GM12878 (cell line): ENCODE results near the gene SCNN1G. TPM values are rescaled to one million over a fixed set of nuclear protein-coding genes. Genes with fewer than 3 reads are reported as not detected.

Experiments
- ATAC-seq: fragments of 200-7000 bp; cut with Tn5 transposase; 3 replicates; pipeline ENCODE4 v1.9.1; 2020; ENCODE audit warnings: mild to moderate bottlenecking, moderate library complexity
- BruUV-seq: library from RNA; stranded (reverse); fragments of 400-500 nt; replicated peaks from 2 replicates; lab custom pipeline; 2021; lab: Mats Ljungman, UMichigan
- CTCF ChIA-PET: fragments of 300-600 bp; sonication (Branson Sonifier 250); formaldehyde crosslinking; extraction: SDS; loops from one replicate; lab custom pipeline; 2021; ENCODE audit warnings: inconsistent platforms; lab: Yijun Ruan, JAX
- POLR2A ChIA-PET: fragments of 350-600 bp; formaldehyde crosslinking; extraction: SDS; loops from one replicate; lab custom pipeline; 2021; ENCODE audit warnings: inconsistent platforms; lab: Charles Lee
- RAD21 ChIA-PET: fragments of 300-600 bp; sonication (Branson Sonifier 250); formaldehyde crosslinking; loops from one replicate; lab custom pipeline; 2023; ENCODE audit warnings: antibody characterized with exemption; ENCODE audit not compliant: unreplicated experiment; lab: Charles Lee
- SMC1A ChIA-PET: fragments of 300-600 bp; sonication (Branson Sonifier 250); formaldehyde crosslinking; loops from one replicate; lab custom pipeline; 2023; ENCODE audit not compliant: unreplicated experiment, uncharacterized antibody; lab: Charles Lee
- DNase-seq: peaks from one replicate; pipeline ENCODE4 v3.0.0-alpha.2; 2011; ENCODE audit warnings: low read depth, low spot score
- FAIRE-seq: peaks from 3 replicates; lab custom pipeline; 2011; peaks lifted over from hg19 to GRCh38; lab: Jason Lieb, UNC
- H2AFZ ChIP-seq: 2 replicates; pipeline ENCODE4 v1.6.0; 2011; ENCODE audit warnings: low read depth, low read length, control low read depth; ENCODE audit not compliant: control insufficient read depth
- H3K27ac ChIP-seq: 2 replicates; pipeline ENCODE4 v1.5.1; 2011; ENCODE audit warnings: control low read depth; ENCODE audit not compliant: control insufficient read depth, insufficient read depth
- H3K27me3 ChIP-seq, 2 experiments: replicated peaks in 1 of 2; 2 replicates each; pipeline versions ENCODE4 v1.6.0 to v1.6.1; 2011; ENCODE audit warnings: low read length in 1 of 2; ENCODE audit not compliant: control insufficient read depth in 2 of 2, insufficient read depth in 2 of 2
- H3K36me3 ChIP-seq, 2 experiments: 2 replicates each; pipeline ENCODE4 v1.5.1; 2011; ENCODE audit warnings: low read length in 1 of 2; ENCODE audit not compliant: control insufficient read depth in 2 of 2, insufficient read depth in 2 of 2
- H3K4me1 ChIP-seq: 2 replicates; pipeline ENCODE4 v1.6.1; 2011; ENCODE audit warnings: mild to moderate bottlenecking, low read length, moderate library complexity, mixed read lengths; ENCODE audit not compliant: control insufficient read depth, insufficient read depth
- H3K4me2 ChIP-seq: 2 replicates; pipeline ENCODE4 v1.6.0; 2011; ENCODE audit warnings: control low read depth; ENCODE audit not compliant: control insufficient read depth, insufficient read depth
- H3K4me3 ChIP-seq: fragments of 200-600 bp; sonication (generic); 2 replicates; pipeline ENCODE4 v1.5.1; 2016
- H3K79me2 ChIP-seq: 2 replicates; pipeline ENCODE4 v1.6.0; 2011; ENCODE audit warnings: low read length; ENCODE audit not compliant: control insufficient read depth, insufficient read depth
- H3K9ac ChIP-seq: 2 replicates; pipeline ENCODE4 v1.8.0; 2011; ENCODE audit warnings: low read length, control low read depth, mixed read lengths; ENCODE audit not compliant: control insufficient read depth, insufficient read depth
- H3K9me3 ChIP-seq: replicated peaks from 3 replicates; pipeline ENCODE4 v1.5.1; 2011; ENCODE audit warnings: mild to moderate bottlenecking, low read length; ENCODE audit not compliant: control insufficient read depth, insufficient read depth
- H4K20me1 ChIP-seq: 2 replicates; pipeline ENCODE4 v1.6.0; 2011; ENCODE audit not compliant: control insufficient read depth, insufficient read depth
- EP300 ChIP-seq, 2 experiments: fragments of 150-350 bp in 1 of 2; IDR thresholded peaks; 2 replicates each; pipeline ENCODE4 v1.6.1; 2011 to 2012; ENCODE audit warnings: low read depth in 2 of 2, low read length in 2 of 2, borderline replicate concordance in 1 of 2, improper control_type of control experiment in 1 of 2, inconsistent platforms in 1 of 2; ENCODE audit not compliant: control insufficient read depth in 1 of 2
- NFYB ChIP-seq: IDR thresholded peaks from 2 replicates; pipeline ENCODE4 v1.6.1; 2011; ENCODE audit warnings: low read depth, mild to moderate bottlenecking, low read length, improper control_type of control experiment, moderate library complexity; ENCODE audit not compliant: insufficient read depth
- TCF3 ChIP-seq: IDR thresholded peaks from 2 replicates; pipeline ENCODE4 v1.6.1; 2012; ENCODE audit warnings: low read depth, mild to moderate bottlenecking, low read length, borderline replicate concordance; ENCODE audit not compliant: insufficient read depth
- WRNIP1 ChIP-seq: IDR thresholded peaks from 2 replicates; pipeline ENCODE4 v1.6.1; 2011; ENCODE audit warnings: low read depth, low read length, improper control_type of control experiment, borderline replicate concordance
- YY1 ChIP-seq: IDR thresholded peaks from 2 replicates; pipeline ENCODE4 v1.6.1; 2011; ENCODE audit warnings: low read depth, mild to moderate bottlenecking, low read length
- WGBS: methylation state at CpG from one replicate; pipeline ENCODE4 v1.1.6; 2016; ENCODE audit warnings: low lambda C conversion rate; ENCODE audit not compliant: insufficient replicate concordance, insufficient coverage; ENCODE audit errors: missing lambda C conversion rate; 5-methylcytosine and 5-hydroxymethylcytosine counted together
- in situ Hi-C: fragments of 300-500 bp; cut with MboI; formaldehyde crosslinking; loops from 9 replicates; pipeline ENCODE4 v1.14.3; 2018; ENCODE audit warnings: mixed read lengths
- intact Hi-C: fragments of 100-400 bp; cut with micrococcal nuclease; formaldehyde crosslinking; loops from one replicate; pipeline ENCODE4 v1.14.2; 2022; ENCODE audit not compliant: unreplicated experiment
- polyA plus RNA-seq, 11 experiments: library from polyadenylated mRNA; depleted of rRNA in 4 of 11; unstranded in 6 of 11; stranded (reverse) in 5 of 11; fragments of >200 nt; fragmentation: Nextera tagmentation in 4 of 11; fragmentation: Illumina TruSeq in 1 of 11; extraction: Ambion mirVana in 4 of 11; extraction: Trizol in 1 of 11; gene quantifications; 1 replicate in 1 of 11; 2 replicates in 10 of 11; pipeline versions ENCODE4 v1.2.1 to v1.2.3, GENCODE V29; 2011 to 2016; ENCODE audit warnings: inconsistent platforms in 2 of 11, missing spikeins in 2 of 11, low read depth in 1 of 11
- total RNA-seq, 4 experiments: library from RNA; depleted of rRNA in 3 of 4; stranded (reverse); fragments of >200 nt in 3 of 4; fragmentation: Illumina TruSeq in 1 of 4; extraction: Trizol in 1 of 4; gene quantifications; 2 replicates each; pipeline versions ENCODE4 v1.2.1 to v1.2.3, GENCODE V29; 2013 to 2021
- TF ChIP-seq, protein P1 (sequence below), 3 experiments: IDR thresholded peaks in 2 of 3; conservative IDR thresholded peaks in 1 of 3; 2 replicates each; pipeline ENCODE4 v1.5.1; 2011; ENCODE audit warnings: low read depth in 3 of 3, low read length in 3 of 3, mild to moderate bottlenecking in 3 of 3, control low read depth in 2 of 3, moderate library complexity in 2 of 3, inconsistent platforms in 1 of 3, mixed read lengths in 1 of 3; ENCODE audit not compliant: control insufficient read depth in 2 of 3, insufficient read depth in 1 of 3; ENCODE audit errors: extremely low read depth in 1 of 3

SCNN1G gene
- total and polyA plus RNA-seq, 10 of the 15 experiments (the other 5 are each of a cell fraction or from before 2014, with no cell fraction given), result 0.04 to 0.86 (median 0.08) TPM; not detected in 5

DNA sequence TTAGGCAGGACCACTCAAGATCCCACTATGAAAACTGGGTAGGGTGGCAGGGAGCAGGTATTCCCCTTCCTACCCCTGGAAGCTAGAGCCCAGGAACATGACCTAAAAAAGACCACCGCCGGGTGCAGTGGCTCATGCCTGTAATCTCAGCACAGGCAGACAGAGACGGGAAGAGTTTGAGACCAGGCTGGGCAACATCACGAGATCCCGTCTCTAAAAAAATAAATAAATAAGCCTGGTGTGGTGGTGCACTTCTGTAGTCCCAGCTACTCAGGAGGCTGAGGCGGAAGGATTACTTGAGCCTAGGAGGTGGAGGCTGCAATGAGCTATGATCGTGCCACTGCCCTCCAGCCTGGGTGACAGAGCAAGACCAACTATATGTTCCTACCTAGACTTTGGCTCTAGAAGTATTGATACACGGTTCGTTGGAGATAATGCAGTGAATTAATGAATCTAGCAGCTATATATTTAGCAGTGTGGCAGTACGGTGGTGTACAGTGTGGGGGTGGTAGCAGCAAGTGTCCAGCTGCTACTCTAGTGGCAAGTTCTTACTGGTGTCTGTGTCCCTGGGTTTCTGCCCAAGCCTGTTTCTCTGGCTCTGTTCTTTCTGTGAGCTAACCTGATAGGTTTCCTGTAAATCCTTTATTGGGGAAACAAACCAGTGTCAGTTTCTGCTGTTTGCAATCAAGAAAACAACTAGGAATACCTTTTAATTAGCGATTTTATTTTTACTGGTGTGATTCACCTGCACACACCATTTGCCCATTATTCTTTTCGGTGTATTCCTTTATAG is 30.0 kb upstream of the SCNN1G start:
- H3K4me2 ChIP-seq, result no peak overlapping the region
- TF ChIP-seq WRNIP1 (no peak), TCF3 (no peak), EP300 (IDR thresholded peaks at IDR 0.05; ENCODE audit: borderline replicate concordance in 1 of 2, control insufficient read depth in 1 of 2, low read depth in 2 of 2, low read length in 2 of 2) (no peak), YY1 (no peak)
- BruUV-seq, result no TSS peak
- H3K27ac ChIP-seq, result no peak overlapping the region
- CTCF ChIA-PET, result interaction anchor here (0.7 to 4.9 kb wide), 2 partner anchors 282 to 1156 kb away, joined by 3 to 20 read pairs; no protein-coding TSS in a partner anchor
- H3K4me3 ChIP-seq, result no peak overlapping the region
- no peaks in the 10 kb centered on the region for H3K36me3 ChIP-seq
- no peaks in the 10 kb centered on the region; the same call in 1 of the 2 replicates for H3K4me1 ChIP-seq
- DNase-seq (no peak), ATAC-seq (no peak), FAIRE-seq (no peak)
- 62% methylated on average over 12 of the region's 12 CpGs for WGBS
- H4K20me1 ChIP-seq, result no peaks in the 10 kb centered on the region
- in situ Hi-C loops (no loop called here), intact Hi-C loops (no loop called here)
- H3K27me3 ChIP-seq, result no peaks in the 10 kb centered on the region
- RAD21 ChIA-PET, result no interaction called here
- no peaks in the 10 kb centered on the region for H3K9me3 ChIP-seq
- peaks cover 8% of the 10 kb centered on the region for H3K79me2 ChIP-seq
- POLR2A ChIA-PET, result interaction anchor here (0.6 kb wide), 1 partner anchor 197 kb away, joined by 3 read pairs; no protein-coding TSS in a partner anchor
- SMC1A ChIA-PET, result interaction anchor here (0.7 to 1.2 kb wide), 3 partner anchors 157 to 467 kb away, joined by 3 read pairs; no protein-coding TSS in a partner anchor
- no peak overlapping the region for H3K9ac ChIP-seq
- H2AFZ ChIP-seq, result no peak overlapping the region

DNA sequence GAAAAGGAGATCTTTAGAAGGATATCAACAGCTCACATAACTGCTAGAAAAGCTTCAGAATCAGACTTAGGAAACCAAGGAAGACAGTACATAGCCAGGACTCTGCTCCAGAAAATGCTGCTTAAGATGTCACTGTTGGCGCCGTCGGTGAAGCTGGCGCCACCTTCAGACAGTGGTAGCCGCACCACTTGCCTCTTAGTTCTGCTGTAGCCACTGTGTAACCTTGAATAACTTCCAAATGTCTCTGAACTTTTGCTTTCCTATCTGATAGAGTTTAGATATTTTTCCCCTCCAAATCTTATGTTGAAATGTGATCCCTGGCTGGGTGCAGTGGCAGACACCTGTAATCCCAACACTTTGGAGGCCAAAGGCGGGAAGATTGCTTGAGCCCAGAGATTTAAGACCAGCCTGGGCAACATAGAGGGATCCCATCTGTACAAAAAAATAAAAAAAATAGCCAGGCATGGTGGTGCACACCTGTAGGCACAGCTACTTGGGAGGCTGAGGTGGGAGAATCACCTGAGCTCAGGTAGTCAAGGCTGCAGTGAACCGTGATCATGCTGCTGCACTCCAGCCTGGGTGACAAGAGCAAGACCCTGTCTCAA is 27.0 kb upstream of the SCNN1G start:
- no peak overlapping the region for H3K27ac ChIP-seq
- RAD21 ChIA-PET, result no interaction called here
- TF ChIP-seq, protein P1, sequence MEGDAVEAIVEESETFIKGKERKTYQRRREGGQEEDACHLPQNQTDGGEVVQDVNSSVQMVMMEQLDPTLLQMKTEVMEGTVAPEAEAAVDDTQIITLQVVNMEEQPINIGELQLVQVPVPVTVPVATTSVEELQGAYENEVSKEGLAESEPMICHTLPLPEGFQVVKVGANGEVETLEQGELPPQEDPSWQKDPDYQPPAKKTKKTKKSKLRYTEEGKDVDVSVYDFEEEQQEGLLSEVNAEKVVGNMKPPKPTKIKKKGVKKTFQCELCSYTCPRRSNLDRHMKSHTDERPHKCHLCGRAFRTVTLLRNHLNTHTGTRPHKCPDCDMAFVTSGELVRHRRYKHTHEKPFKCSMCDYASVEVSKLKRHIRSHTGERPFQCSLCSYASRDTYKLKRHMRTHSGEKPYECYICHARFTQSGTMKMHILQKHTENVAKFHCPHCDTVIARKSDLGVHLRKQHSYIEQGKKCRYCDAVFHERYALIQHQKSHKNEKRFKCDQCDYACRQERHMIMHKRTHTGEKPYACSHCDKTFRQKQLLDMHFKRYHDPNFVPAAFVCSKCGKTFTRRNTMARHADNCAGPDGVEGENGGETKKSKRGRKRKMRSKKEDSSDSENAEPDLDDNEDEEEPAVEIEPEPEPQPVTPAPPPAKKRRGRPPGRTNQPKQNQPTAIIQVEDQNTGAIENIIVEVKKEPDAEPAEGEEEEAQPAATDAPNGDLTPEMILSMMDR (IDR thresholded peaks at IDR 0.05 in 2 of 3, conservative IDR thresholded peaks at IDR 0.05 in 1 of 3; ENCODE audit: control insufficient read depth in 2 of 3, extremely low read depth in 1 of 3, insufficient read depth in 1 of 3, low read depth in 3 of 3, low read length in 3 of 3), result peak; percentile 37 to 52 (median 45); a peak in 5 of 6 replicates
- TF ChIP-seq NFYB, result no peak
- POLR2A ChIA-PET, result no interaction called here
- DNase-seq, result no peak
- no peaks in the 10 kb centered on the region for H4K20me1 ChIP-seq
- peak; percentile 87 for ATAC-seq
- H2AFZ ChIP-seq, result no peak overlapping the region
- CTCF ChIA-PET, result interaction anchor here (0.7 kb wide), 1 partner anchor 9 kb away, joined by 3 read pairs; no protein-coding TSS in a partner anchor
- in situ Hi-C loops (no loop called here), intact Hi-C loops (no loop called here)
- FAIRE-seq, result no peak
- no peak overlapping the region for H3K4me3 ChIP-seq
- WGBS, result 57% methylated on average over 7 of the region's 7 CpGs
- no peaks in the 10 kb centered on the region for H3K9me3 ChIP-seq
- H3K79me2 ChIP-seq, result no peaks in the 10 kb centered on the region
- H3K4me1 ChIP-seq, result no peaks in the 10 kb centered on the region
- SMC1A ChIA-PET, result interaction anchor here (1.0 to 1.1 kb wide), 2 partner anchors 46 to 280 kb away, joined by 3 to 4 read pairs; no protein-coding TSS in a partner anchor
- no peak overlapping the region for H3K4me2 ChIP-seq
- no peaks in the 10 kb centered on the region for H3K36me3 ChIP-seq
- H3K27me3 ChIP-seq, result no peaks in the 10 kb centered on the region
- no TSS peak for BruUV-seq
- no peak overlapping the region for H3K9ac ChIP-seq
